ENCODE data around the gene TLDC2.
"Not testable (repeated sequence)": the region's sequence is repeated elsewhere in the genome, so short reads cannot be mapped to it uniquely, and the experiment has no call there.

Gene TLDC2

GRCh38 chr20:36917240-36917639 is 41.3 kb downstream of the TLDC2 start:
- no peak for DNase-seq

- DNase-seq, result peak in 1 of 2 donors; percentile 13
These were observed 42.0 kb downstream of the TLDC2 start for GRCh38 chr20:36917943-36918342.

- peak in 1 of 2 donors; percentile 32 for DNase-seq
These were observed 43.9 kb downstream of the TLDC2 start for GRCh38 chr20:36919715-36920333.

DNA sequence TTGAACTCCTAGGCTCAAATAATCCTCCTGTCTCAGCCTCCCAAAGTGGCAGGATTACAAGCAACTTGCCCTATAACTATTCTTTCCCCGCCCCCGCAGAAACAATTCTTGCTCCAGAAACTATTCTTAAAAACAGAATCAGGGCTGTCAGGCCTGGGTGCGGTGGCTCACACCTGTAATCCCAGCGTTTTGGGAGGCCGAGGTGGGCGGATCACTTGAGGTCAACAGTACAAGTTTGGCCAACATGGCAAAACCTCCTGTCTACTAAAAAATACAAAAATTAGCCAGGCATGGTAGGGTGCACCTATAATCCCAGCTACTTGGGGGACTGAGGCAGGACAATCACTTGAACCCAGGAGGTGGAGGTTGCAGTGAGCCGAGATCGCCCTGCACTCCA is 44.4 kb downstream of the TLDC2 start:
- DNase-seq, result no peak

GRCh38 chr20:36924167-36925045 is 48.5 kb downstream of the TLDC2 start:
- no peak for DNase-seq

GRCh38 chr20:36925234-36925633 is 49.3 kb downstream of the TLDC2 start:
- DNase-seq, result no peak

GRCh38 chr20:36926653-36927200 is 50.8 kb downstream of the TLDC2 start:
- no peak for DNase-seq

- DNase-seq, result no peak
These were observed 51.8 kb downstream of the TLDC2 start for GRCh38 chr20:36927704-36928103.

DNA sequence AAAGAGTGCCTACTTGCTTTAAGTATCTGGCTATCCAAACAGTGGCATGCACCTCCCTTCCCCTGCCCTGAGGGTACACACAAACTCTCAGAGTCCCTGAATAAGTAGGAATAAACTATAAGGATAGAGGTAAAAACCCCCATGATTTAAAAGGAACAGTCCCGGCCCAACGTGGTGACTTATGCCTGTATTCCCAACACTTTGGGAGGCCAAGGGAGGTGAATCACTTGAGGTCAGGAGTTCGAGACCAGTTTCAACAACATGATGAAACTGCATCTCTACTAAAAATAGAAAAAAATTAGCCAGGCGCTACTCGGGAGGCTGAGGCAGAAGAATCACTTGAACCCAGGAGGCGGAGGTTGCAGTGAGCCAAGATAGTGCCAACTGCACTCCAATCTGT is 53.4 kb downstream of the TLDC2 start:
- no peak for DNase-seq

- no peak for DNase-seq
These were observed 53.8 kb downstream of the TLDC2 start for GRCh38 chr20:36929691-36930090.

- DNase-seq, result not testable (repeated sequence)
These were observed 56.1 kb downstream of the TLDC2 start for GRCh38 chr20:36932067-36932466.

DNA sequence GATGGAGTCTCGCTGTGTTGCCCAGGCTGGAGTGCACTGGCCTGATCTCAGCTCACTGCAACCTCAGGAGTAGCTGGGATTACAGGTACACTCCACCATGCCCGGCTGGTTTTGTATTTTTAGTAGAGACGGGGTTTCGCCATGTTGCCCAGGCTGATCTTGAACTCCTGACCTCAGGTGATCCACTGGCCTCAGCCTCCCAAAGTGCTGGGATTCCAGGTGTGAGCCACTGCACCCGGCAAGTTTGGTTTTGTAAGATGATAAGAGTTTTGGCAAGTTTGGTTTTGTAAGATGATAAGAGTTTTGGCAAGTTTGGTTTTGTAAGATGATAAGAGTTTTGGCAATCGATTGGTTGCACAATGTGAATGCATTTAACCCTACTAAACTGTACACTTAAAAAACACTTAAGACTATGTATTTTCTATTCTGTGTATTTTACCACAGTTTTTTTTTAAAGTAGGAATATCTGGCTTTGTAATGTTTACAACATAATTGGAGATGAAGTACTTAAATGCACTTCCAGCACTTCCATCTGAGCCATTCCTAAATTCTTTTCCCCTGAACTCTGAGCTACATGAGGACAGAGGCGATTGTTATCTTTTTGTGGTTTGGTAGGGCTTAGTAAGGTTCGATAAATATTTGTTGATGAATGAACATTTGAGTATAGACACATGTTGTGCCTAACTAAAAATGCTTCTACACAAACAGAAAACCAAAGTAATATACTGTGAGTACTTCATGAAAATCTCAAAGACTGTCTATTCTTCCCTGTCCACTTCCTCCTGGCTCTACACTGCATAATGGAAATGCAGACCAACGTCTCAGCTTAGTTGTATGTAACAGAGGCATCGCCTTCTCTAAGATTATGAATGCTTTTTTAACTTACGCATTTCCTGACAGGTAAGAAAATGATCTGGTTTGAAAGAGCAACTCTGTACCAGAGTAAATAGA is 56.8 kb downstream of the TLDC2 start:
- DNase-seq, result no peak

DNA sequence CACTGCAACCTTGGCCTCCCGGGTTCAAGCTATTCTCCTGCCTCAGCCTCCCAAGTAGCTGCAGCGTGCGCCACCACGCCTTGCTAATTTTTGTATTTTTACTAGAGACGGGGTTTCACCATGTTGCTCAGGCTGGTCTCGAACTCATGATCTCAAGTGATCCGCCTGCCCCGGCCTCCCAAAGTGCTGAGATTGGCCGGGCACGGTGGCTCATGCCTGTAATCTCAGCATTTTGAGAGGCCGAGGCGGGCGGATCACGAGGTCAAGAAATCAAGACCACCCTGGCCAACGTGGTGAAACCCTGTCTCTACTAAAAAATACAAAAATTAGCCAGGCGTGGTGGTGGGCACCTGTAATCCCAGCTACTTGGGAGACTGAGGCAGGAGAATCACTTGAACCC is 57.6 kb downstream of the TLDC2 start:
- DNase-seq, result not testable (repeated sequence)

DNA sequence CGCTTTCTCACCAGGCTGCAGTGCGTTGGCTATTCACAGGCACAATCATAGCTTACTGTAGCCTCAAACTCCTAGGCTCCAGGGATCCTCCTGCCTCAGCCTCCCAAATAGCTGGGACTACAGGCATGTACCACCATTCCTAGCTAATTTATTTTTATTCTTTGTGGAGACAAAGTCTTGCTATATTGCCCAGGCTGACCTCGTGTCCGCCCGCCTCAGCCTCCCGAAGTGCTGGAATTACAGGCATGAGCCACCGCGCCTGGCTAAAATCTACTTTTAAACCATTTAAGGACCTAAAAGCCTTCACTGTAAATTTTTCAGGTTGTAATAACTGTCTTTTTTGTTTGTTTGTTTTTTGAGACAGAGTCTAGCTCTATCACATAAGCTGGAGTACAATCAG is 60.4 kb downstream of the TLDC2 start:
- no peak for DNase-seq

DNA sequence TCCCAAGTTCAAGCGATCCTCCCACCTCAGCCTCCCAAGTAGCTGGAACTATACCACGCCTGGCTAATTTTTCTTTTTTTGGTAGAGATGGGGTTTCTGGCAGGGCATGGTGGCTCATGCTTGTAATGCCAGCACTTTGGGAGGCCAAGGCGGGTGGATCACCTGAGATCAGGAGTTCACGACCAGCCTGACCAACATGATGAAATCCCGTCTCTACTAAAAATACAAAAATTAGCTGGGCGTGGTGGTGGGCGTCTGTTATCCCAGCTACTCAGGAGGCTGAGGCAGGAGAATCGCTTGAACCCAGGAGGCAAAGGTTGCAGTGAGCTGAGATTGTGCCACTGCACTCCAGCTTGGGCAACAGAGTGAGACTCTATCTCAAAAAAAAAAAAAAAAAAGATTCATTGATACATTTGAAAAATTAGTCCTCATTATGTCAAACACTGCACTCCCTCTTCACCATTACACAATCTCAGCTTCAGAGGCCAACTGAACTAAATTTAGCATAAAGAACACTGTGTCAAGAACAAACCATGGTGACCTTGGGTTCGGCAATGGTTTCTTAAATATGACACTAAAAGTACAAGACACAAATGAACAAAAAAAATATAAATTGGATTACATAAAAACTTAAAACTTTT is 60.9 kb downstream of the TLDC2 start:
- not testable (repeated sequence) for DNase-seq

DNA sequence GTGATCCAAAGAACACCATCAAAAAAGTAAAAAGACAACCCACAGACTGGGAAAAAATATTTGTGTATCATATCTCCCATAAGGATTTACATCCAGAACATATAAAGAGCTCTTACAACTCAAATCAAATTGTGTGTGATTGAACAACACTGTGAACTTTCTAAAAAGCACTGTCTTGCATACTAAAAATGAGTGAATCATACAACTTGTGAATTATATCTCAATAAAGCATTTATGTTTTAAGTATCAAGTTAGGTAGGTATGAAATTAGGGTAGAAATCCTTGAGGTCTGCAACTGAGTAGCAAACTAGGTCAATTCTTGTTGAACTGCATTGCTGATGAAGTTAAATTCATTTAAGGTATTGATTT is 61.4 kb downstream of the TLDC2 start:
- no peak for DNase-seq

GRCh38 chr20:36941401-36941835 is 65.5 kb downstream of the TLDC2 start:
- DNase-seq, result no peak
